HG03108 (cell line): ENCODE measurements around the gene APOBEC3B.
"Not testable (repeated sequence)": the region's sequence is repeated elsewhere in the genome, so short reads cannot be mapped to it uniquely, and the experiment has no call there.

Experiments
- ATAC-seq: cut with Tn5 transposase; IDR thresholded peaks from one replicate; pipeline ENCODE4 v1.9.1; 2021; ENCODE audit warnings: moderate library complexity; ENCODE audit not compliant: unreplicated experiment

Gene APOBEC3B

GRCh38 chr22:38987171-38987895 is 5.2 kb downstream of the APOBEC3B start:
- ATAC-seq = no peak

GRCh38 chr22:38989466-38989865 is 7.3 kb downstream of the APOBEC3B start:
- ATAC-seq = no peak

GRCh38 chr22:38992871-38993371 is 10.8 kb downstream of the APOBEC3B start:
- ATAC-seq = not testable (repeated sequence)

- no peak for ATAC-seq
Measured at GRCh38 chr22:38996105-38996504, 14.0 kb downstream of the APOBEC3B start.

GRCh38 chr22:38997518-38997917 is 15.4 kb downstream of the APOBEC3B start:
- ATAC-seq = no peak

- peak; percentile 84 for ATAC-seq
Measured at GRCh38 chr22:39003165-39003638, 21.1 kb downstream of the APOBEC3B start.

GRCh38 chr22:39007177-39007576 is 25.0 kb downstream of the APOBEC3B start:
- ATAC-seq = no peak

GRCh38 chr22:39008271-39008850 is 26.2 kb downstream of the APOBEC3B start:
- not testable (repeated sequence) for ATAC-seq

- ATAC-seq = no peak
Measured at GRCh38 chr22:39010946-39011345, 28.8 kb downstream of the APOBEC3B start.

- no peak for ATAC-seq
Measured at GRCh38 chr22:39012533-39013511, 30.7 kb downstream of the APOBEC3B start.

- ATAC-seq = peak; percentile 10
Measured at GRCh38 chr22:39013561-39013941, 31.4 kb downstream of the APOBEC3B start.

GRCh38 chr22:39013942-39014722 is 32.0 kb downstream of the APOBEC3B start, which contains the start of gene APOBEC3C:
APOBEC3C (plus strand) TSS chr22:39014257; CDS start chr22:39014363, 106 bp downstream.
- peak; percentile 91 for ATAC-seq

GRCh38 chr22:39014723-39015121 is 32.6 kb downstream of the APOBEC3B start:
- ATAC-seq = not testable (repeated sequence)

- no peak for ATAC-seq
Measured at GRCh38 chr22:39016592-39016991, 34.4 kb downstream of the APOBEC3B start.

GRCh38 chr22:39017596-39018365 is 35.6 kb downstream of the APOBEC3B start:
- no peak for ATAC-seq

- peak; percentile 4 for ATAC-seq
Measured at GRCh38 chr22:39020021-39020651, 38.0 kb downstream of the APOBEC3B start.

GRCh38 chr22:39021552-39022250 is 39.6 kb downstream of the APOBEC3B start:
- ATAC-seq = no peak
